ENCODE results near the gene CLDND1.

Gene CLDND1

GRCh38 chr3:98482717-98483482 lies 39.8 kb downstream of the CLDND1 start:
- H3K4me3 ChIP-seq (ENCODE audit: low read depth, low read length) = no peak overlapping the region
- in situ Hi-C loops (cut with HindIII; ENCODE audit: low sequenced_read_pairs) = no loop called here
- TF ChIP-seq CTCF (IDR thresholded peaks at IDR 0.05; ENCODE audit: low read depth, low read length) = no peak
- DNase-seq (ENCODE audit: low read depth, low spot score) = no peak
